Erythroblast (primary cell): ENCODE data around the gene CEP290.

Source experiments
- DNase-seq, 2 experiments: peaks; one replicate each; lab custom pipeline; 2025; lab: John Stamatoyannopoulos, UW
- GATA1 ChIP-seq: IDR thresholded peaks from 2 replicates; pipeline ENCODE4 v1.6.1; 2011; ENCODE audit warnings: low read depth, mild to moderate bottlenecking, control low read depth, low read length, moderate library complexity
- POLR2A ChIP-seq: IDR thresholded peaks from 2 replicates; pipeline ENCODE4 v1.6.1; 2011; ENCODE audit warnings: mild to moderate bottlenecking, low read length

CEP290 gene

GRCh38 chr12:88113871-88114270 is 28.0 kb downstream of the CEP290 start:
- no peak for DNase-seq
- no peak for TF ChIP-seq GATA1
- no peak for TF ChIP-seq POLR2A

- TF ChIP-seq POLR2A: no peak
- no peak for TF ChIP-seq GATA1
These were observed 30.7 kb downstream of the CEP290 start for GRCh38 chr12:88111074-88111652.

GRCh38 chr12:88108021-88108420 is 33.9 kb downstream of the CEP290 start:
- TF ChIP-seq GATA1 (no peak), POLR2A (no peak)
- no peak for DNase-seq

More at GRCh38 chr12:88111074-88111652, 30.7 kb downstream of the CEP290 start:
- DNase-seq: peak; percentile 36 to 65

GRCh38 chr12:88093573-88093972 is 48.3 kb downstream of the CEP290 start:
- TF ChIP-seq POLR2A (no peak), GATA1 (no peak)
- DNase-seq: no peak

- no peak for DNase-seq
- no peak for TF ChIP-seq GATA1
- no peak for TF ChIP-seq POLR2A
These were observed 49.1 kb downstream of the CEP290 start for GRCh38 chr12:88092771-88093170.

- no peak for TF ChIP-seq POLR2A
- no peak for TF ChIP-seq GATA1
- no peak for DNase-seq
These were observed 57.7 kb downstream of the CEP290 start for GRCh38 chr12:88084210-88084609.

GRCh38 chr12:88083634-88084033 is 58.3 kb downstream of the CEP290 start:
- DNase-seq: no peak
- TF ChIP-seq GATA1 (no peak), POLR2A (no peak)

- TF ChIP-seq POLR2A: no peak
- no peak for TF ChIP-seq GATA1
- no peak for DNase-seq
These were observed 60.6 kb downstream of the CEP290 start for GRCh38 chr12:88081247-88081646.

GRCh38 chr12:88067301-88067700 is 74.6 kb downstream of the CEP290 start:
- TF ChIP-seq POLR2A (no peak), GATA1 (no peak)
- DNase-seq: no peak

- DNase-seq: no peak
- no peak for TF ChIP-seq GATA1
- TF ChIP-seq POLR2A: no peak
These were observed 78.5 kb downstream of the CEP290 start for GRCh38 chr12:88063375-88063774.

GRCh38 chr12:88062474-88062873 is 79.4 kb downstream of the CEP290 start:
- no peak for DNase-seq
- TF ChIP-seq GATA1 (no peak), POLR2A (no peak)

GRCh38 chr12:88058719-88059077 is 83.2 kb downstream of the CEP290 start:
- TF ChIP-seq POLR2A (no peak), GATA1 (no peak)
- no peak for DNase-seq

- no peak for TF ChIP-seq POLR2A
- no peak for TF ChIP-seq GATA1
- no peak for DNase-seq
These were observed 83.7 kb downstream of the CEP290 start for GRCh38 chr12:88057994-88058718.

- no peak for TF ChIP-seq POLR2A
- no peak for TF ChIP-seq GATA1
- DNase-seq: no peak
These were observed 85.3 kb downstream of the CEP290 start for GRCh38 chr12:88056571-88056970.

GRCh38 chr12:88052686-88053085 is 89.2 kb downstream of the CEP290 start:
- no peak for TF ChIP-seq GATA1
- no peak for TF ChIP-seq POLR2A
- DNase-seq: peak; percentile 40 to 59

- no peak for DNase-seq
These were observed 97.9 kb downstream of the CEP290 start for GRCh38 chr12:88044035-88044434.

More at GRCh38 chr12:88044035-88044434, 97.9 kb downstream of the CEP290 start:
- no peak for TF ChIP-seq GATA1
- TF ChIP-seq POLR2A: no peak
